GM23338 (cell line): ENCODE results near the gene FYN. TPM values are rescaled to one million over a fixed set of nuclear protein-coding genes. Genes with fewer than 3 reads are reported as not detected.
A peak's percentile ranks its signal among the peaks of the same experiment; 100 is the strongest.

Source experiments
- ATAC-seq: fragments of 200-7000 bp; cut with Tn5 transposase; 3 replicates; pipeline ENCODE4 v1.9.1; 2020
- DNase-seq: peaks from one replicate; pipeline ENCODE4 v3.0.0-alpha.2; 2015; ENCODE audit warnings: low spot score
- H2AFZ ChIP-seq: fragments of 200-600 bp; sonication (generic); 2 replicates; pipeline ENCODE4 v1.8.0; 2016; ENCODE audit warnings: antibody characterized with exemption, mild to moderate bottlenecking, moderate library complexity
- H3F3A ChIP-seq: fragments of 200-600 bp; sonication (generic); replicated peaks from 2 replicates; pipeline ENCODE4 v1.8.0; 2017; ENCODE audit warnings: antibody characterized with exemption, mixed run types, low read depth
- H3K27ac ChIP-seq: fragments of 200-600 bp; sonication (generic); 2 replicates; pipeline ENCODE4 v1.6.1; 2016; ENCODE audit warnings: low read depth
- H3K27me3 ChIP-seq: fragments of 200-600 bp; sonication (generic); 2 replicates; pipeline ENCODE4 v1.8.0; 2016; ENCODE audit warnings: mild to moderate bottlenecking, mixed run types, moderate library complexity; ENCODE audit not compliant: insufficient read depth
- H3K36me3 ChIP-seq: fragments of 200-600 bp; sonication (generic); 2 replicates; pipeline ENCODE4 v1.8.0; 2016; ENCODE audit warnings: mild to moderate bottlenecking; ENCODE audit not compliant: insufficient read depth
- H3K4me1 ChIP-seq: fragments of 200-600 bp; sonication (generic); 2 replicates; pipeline ENCODE4 v1.8.0; 2016; ENCODE audit warnings: mild to moderate bottlenecking, moderate library complexity; ENCODE audit not compliant: insufficient read depth
- H3K4me2 ChIP-seq: fragments of 200-600 bp; sonication (generic); 2 replicates; pipeline ENCODE4 v1.7.1; 2017; ENCODE audit warnings: mixed run types
- H3K4me3 ChIP-seq: fragments of 200-600 bp; sonication (generic); 2 replicates; pipeline ENCODE4 v1.6.1; 2016; ENCODE audit warnings: mixed run types
- H3K79me2 ChIP-seq: fragments of 200-600 bp; sonication (generic); replicated peaks from 2 replicates; pipeline ENCODE4 v1.8.0; 2017; ENCODE audit warnings: mild to moderate bottlenecking; ENCODE audit not compliant: insufficient read depth
- H3K9me2 ChIP-seq: fragments of 200-600 bp; sonication (generic); 2 replicates; pipeline ENCODE4 v1.8.0; 2017; ENCODE audit not compliant: insufficient read depth
- H4K20me1 ChIP-seq: fragments of 200-600 bp; sonication (generic); replicated peaks from 2 replicates; pipeline ENCODE4 v1.8.0; 2017; ENCODE audit warnings: mild to moderate bottlenecking; ENCODE audit not compliant: insufficient read depth
- H3K27ac Mint-ChIP-seq: 2 replicates; pipeline ENCODE4 v1.8.0; 2020; ENCODE audit warnings: inconsistent platforms, mild to moderate bottlenecking, moderate library complexity, mixed read lengths
- H3K27me3 Mint-ChIP-seq: 3 replicates; pipeline ENCODE4 v1.8.0; 2022; ENCODE audit warnings: low read depth, mild to moderate bottlenecking, moderate library complexity, mixed read lengths, inconsistent platforms; ENCODE audit not compliant: insufficient read depth, poor library complexity
- H3K36me3 Mint-ChIP-seq: 3 replicates; pipeline ENCODE4 v1.8.0; 2021; ENCODE audit warnings: low read depth, mild to moderate bottlenecking, inconsistent platforms, moderate library complexity, mixed read lengths
- H3K4me1 Mint-ChIP-seq: 3 replicates; pipeline ENCODE4 v1.8.0; 2020; ENCODE audit warnings: mild to moderate bottlenecking, inconsistent platforms, mixed read lengths
- H3K4me3 Mint-ChIP-seq: 3 replicates; pipeline ENCODE4 v1.8.0; 2021; ENCODE audit warnings: moderate library complexity, mild to moderate bottlenecking, inconsistent platforms, mixed read lengths
- H3K9me3 Mint-ChIP-seq: 3 replicates; pipeline ENCODE4 v1.8.0; 2020; ENCODE audit warnings: moderate library complexity, mild to moderate bottlenecking, inconsistent platforms, mixed read lengths
- CREB1 ChIP-seq: fragments of 250-450 bp; sonication (Bioruptor Pico); IDR thresholded peaks from 2 replicates; pipeline ENCODE4 v1.5.0; 2020; ENCODE audit warnings: low read depth, mild to moderate bottlenecking, moderate library complexity
- EZH2 ChIP-seq: fragments of 200-600 bp; sonication (generic); IDR thresholded peaks from one replicate; pipeline ENCODE4 v1.8.0; 2017; ENCODE audit warnings: antibody characterized with exemption, mild to moderate bottlenecking, low read depth; ENCODE audit not compliant: unreplicated experiment
- EZH2phosphoT487 ChIP-seq: fragments of 200-600 bp; sonication (generic); IDR thresholded peaks from one replicate; pipeline ENCODE4 v1.8.1; 2018; ENCODE audit warnings: antibody characterized with exemption; ENCODE audit not compliant: unreplicated experiment
- NANOG ChIP-seq: IDR thresholded peaks from 2 replicates; pipeline ENCODE4 v1.6.1; 2016; ENCODE audit warnings: antibody characterized with exemption, borderline replicate concordance
- POLR2AphosphoS5 ChIP-seq: IDR thresholded peaks from 2 replicates; pipeline ENCODE4 v1.6.1; 2016; ENCODE audit warnings: antibody characterized with exemption, low read depth
- ZNF114 ChIP-seq: fragments of 250-450 bp; sonication (Bioruptor Pico); IDR thresholded peaks from 2 replicates; pipeline ENCODE4 v1.5.0; 2020; ENCODE audit warnings: mild to moderate bottlenecking, moderate library complexity
- polyA plus RNA-seq: library from polyadenylated mRNA; unstranded; fragments of >200 nt; fragmentation: Nextera tagmentation; extraction: Ambion mirVana; gene quantifications from 2 replicates; pipeline ENCODE4 v1.2.1, GENCODE V29; 2016
- total RNA-seq: library from RNA; depleted of rRNA; stranded (reverse); fragments of >200 nt; shearing (Covaris generic); gene quantifications from 2 replicates; pipeline ENCODE4 v1.2.3, GENCODE V29; 2014
- TF ChIP-seq, protein P1 (sequence below): fragments of 250-450 bp; sonication (Bioruptor Pico); IDR thresholded peaks from 2 replicates; pipeline ENCODE4 v1.5.0; 2020; ENCODE audit warnings: mild to moderate bottlenecking, moderate library complexity
- TF ChIP-seq, protein P2 (sequence below): IDR thresholded peaks from 2 replicates; pipeline ENCODE4 v1.6.1; 2016; ENCODE audit warnings: antibody characterized with exemption
- TF ChIP-seq, protein P3 (sequence below): IDR thresholded peaks from one replicate; pipeline ENCODE4 v1.6.1; 2018; ENCODE audit warnings: antibody characterized with exemption; ENCODE audit not compliant: unreplicated experiment
- TF ChIP-seq, protein P4 (sequence below), 2 experiments: fragments of 200-600 bp in 1 of 2; sonication (generic) in 1 of 2; conservative IDR thresholded peaks; 2 replicates each; pipeline versions ENCODE4 v1.5.1 to v1.6.1; 2016 to 2017; ENCODE audit warnings: antibody characterized with exemption in 2 of 2, low read depth in 2 of 2, mild to moderate bottlenecking in 2 of 2, moderate library complexity in 1 of 2

Gene FYN
- total and polyA plus RNA-seq, 2 experiments from 2014 or later: 46.8 to 143 TPM

DNA sequence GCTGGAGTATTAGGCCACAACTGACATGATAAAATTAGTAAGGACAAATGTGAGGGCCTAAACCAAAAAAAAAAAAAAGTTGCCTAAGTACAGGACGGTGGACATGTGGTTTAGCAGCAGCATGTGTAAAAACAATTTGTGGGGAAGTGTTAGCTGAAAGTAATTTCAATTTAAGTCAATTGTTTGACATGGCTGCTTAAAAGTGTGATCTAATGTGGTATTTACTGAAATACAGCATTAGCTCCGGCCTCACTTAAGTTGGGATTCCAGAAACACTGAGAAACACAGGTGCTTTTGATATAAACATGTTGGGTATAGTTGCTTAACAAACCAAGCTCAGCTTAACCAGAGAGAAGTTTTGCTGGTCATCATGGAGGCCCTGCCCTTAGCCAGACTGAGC, 119.7 kb downstream of the FYN start:
- H3K27me3 Mint-ChIP-seq: peaks cover 7% of the 10 kb centered on the region
- no peak overlapping the region for H3K4me3 Mint-ChIP-seq
- H3K27ac ChIP-seq: no peak overlapping the region
- no peaks in the 10 kb centered on the region for H3K9me3 Mint-ChIP-seq
- H3K36me3 ChIP-seq: no peaks in the 10 kb centered on the region
- H3K4me3 ChIP-seq: no peak overlapping the region
- H2AFZ ChIP-seq: no peak overlapping the region
- H3K4me1 ChIP-seq: peaks cover 16% of the 10 kb centered on the region
- no peak overlapping the region for H3K4me2 ChIP-seq
- H3F3A ChIP-seq: no peaks in the 10 kb centered on the region
- H3K27ac Mint-ChIP-seq: no peak overlapping the region
- H3K36me3 Mint-ChIP-seq: peaks cover 3% of the 10 kb centered on the region; the same call in 1 of the 3 replicates
- ATAC-seq (no peak), DNase-seq (no peak)
- peaks cover 25% of the 10 kb centered on the region for H3K79me2 ChIP-seq
- H3K4me1 Mint-ChIP-seq: peaks cover 59% of the 10 kb centered on the region
- H4K20me1 ChIP-seq: no peaks in the 10 kb centered on the region
- TF ChIP-seq, protein P1, sequence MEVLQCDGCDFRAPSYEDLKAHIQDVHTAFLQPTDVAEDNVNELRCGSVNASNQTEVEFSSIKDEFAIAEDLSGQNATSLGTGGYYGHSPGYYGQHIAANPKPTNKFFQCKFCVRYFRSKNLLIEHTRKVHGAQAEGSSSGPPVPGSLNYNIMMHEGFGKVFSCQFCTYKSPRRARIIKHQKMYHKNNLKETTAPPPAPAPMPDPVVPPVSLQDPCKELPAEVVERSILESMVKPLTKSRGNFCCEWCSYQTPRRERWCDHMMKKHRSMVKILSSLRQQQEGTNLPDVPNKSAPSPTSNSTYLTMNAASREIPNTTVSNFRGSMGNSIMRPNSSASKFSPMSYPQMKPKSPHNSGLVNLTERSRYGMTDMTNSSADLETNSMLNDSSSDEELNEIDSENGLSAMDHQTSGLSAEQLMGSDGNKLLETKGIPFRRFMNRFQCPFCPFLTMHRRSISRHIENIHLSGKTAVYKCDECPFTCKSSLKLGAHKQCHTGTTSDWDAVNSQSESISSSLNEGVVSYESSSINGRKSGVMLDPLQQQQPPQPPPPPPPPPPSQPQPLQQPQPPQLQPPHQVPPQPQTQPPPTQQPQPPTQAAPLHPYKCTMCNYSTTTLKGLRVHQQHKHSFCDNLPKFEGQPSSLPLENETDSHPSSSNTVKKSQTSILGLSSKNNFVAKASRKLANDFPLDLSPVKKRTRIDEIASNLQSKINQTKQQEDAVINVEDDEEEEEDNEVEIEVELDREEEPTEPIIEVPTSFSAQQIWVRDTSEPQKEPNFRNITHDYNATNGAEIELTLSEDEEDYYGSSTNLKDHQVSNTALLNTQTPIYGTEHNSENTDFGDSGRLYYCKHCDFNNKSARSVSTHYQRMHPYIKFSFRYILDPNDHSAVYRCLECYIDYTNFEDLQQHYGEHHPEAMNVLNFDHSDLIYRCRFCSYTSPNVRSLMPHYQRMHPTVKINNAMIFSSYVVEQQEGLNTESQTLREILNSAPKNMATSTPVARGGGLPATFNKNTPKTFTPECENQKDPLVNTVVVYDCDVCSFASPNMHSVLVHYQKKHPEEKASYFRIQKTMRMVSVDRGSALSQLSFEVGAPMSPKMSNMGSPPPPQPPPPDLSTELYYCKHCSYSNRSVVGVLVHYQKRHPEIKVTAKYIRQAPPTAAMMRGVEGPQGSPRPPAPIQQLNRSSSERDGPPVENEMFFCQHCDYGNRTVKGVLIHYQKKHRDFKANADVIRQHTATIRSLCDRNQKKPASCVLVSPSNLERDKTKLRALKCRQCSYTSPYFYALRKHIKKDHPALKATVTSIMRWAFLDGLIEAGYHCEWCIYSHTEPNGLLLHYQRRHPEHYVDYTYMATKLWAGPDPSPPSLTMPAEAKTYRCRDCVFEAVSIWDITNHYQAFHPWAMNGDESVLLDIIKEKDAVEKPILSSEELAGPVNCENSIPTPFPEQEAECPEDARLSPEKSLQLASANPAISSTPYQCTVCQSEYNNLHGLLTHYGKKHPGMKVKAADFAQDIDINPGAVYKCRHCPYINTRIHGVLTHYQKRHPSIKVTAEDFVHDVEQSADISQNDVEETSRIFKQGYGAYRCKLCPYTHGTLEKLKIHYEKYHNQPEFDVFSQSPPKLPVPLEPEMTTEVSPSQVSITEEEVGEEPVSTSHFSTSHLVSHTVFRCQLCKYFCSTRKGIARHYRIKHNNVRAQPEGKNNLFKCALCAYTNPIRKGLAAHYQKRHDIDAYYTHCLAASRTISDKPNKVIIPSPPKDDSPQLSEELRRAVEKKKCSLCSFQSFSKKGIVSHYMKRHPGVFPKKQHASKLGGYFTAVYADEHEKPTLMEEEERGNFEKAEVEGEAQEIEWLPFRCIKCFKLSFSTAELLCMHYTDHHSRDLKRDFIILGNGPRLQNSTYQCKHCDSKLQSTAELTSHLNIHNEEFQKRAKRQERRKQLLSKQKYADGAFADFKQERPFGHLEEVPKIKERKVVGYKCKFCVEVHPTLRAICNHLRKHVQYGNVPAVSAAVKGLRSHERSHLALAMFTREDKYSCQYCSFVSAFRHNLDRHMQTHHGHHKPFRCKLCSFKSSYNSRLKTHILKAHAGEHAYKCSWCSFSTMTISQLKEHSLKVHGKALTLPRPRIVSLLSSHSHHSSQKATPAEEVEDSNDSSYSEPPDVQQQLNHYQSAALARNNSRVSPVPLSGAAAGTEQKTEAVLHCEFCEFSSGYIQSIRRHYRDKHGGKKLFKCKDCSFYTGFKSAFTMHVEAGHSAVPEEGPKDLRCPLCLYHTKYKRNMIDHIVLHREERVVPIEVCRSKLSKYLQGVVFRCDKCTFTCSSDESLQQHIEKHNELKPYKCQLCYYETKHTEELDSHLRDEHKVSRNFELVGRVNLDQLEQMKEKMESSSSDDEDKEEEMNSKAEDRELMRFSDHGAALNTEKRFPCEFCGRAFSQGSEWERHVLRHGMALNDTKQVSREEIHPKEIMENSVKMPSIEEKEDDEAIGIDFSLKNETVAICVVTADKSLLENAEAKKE (CRISPR knock-in tag): no peak
- TF ChIP-seq EZH2: no peak
- no peaks in the 10 kb centered on the region for H3K27me3 ChIP-seq
- no peaks in the 10 kb centered on the region for H3K9me2 ChIP-seq

DNA sequence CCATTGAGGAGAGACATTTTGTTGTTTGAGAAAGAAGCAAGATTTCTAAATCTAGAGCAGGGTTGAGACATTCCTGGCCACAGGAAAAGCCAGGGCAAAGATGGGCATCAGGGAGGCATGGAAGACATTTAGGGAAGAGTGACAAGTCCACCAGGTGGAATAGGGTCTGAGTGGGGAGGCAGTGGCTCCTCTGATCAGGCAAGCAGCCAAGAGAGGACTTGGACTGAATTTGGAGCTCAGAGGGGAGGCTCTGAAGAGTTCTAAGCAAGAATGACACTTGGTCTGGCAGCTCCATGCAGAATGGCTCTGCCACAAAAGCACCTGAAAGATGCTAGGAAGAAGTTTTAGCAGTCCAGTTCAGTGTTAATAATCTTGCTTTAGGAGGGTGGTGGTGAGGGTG, 120.8 kb downstream of the FYN start:
- no peak overlapping the region for H3K27ac ChIP-seq
- no peaks in the 10 kb centered on the region for H3K9me2 ChIP-seq
- no peak for ATAC-seq
- H3K4me2 ChIP-seq: no peak overlapping the region
- H3K27me3 ChIP-seq: no peaks in the 10 kb centered on the region
- H3F3A ChIP-seq: no peaks in the 10 kb centered on the region
- H4K20me1 ChIP-seq: no peaks in the 10 kb centered on the region
- H3K9me3 Mint-ChIP-seq: no peaks in the 10 kb centered on the region
- peaks cover 25% of the 10 kb centered on the region for H3K79me2 ChIP-seq
- H3K4me1 Mint-ChIP-seq: peaks cover 63% of the 10 kb centered on the region
- no peak overlapping the region for H3K4me3 ChIP-seq
- no peak for DNase-seq
- H3K4me1 ChIP-seq: peaks cover 27% of the 10 kb centered on the region
- H3K36me3 ChIP-seq: no peaks in the 10 kb centered on the region
- peaks cover 6% of the 10 kb centered on the region for H3K27me3 Mint-ChIP-seq
- H3K4me3 Mint-ChIP-seq: no peak overlapping the region
- peaks cover 3% of the 10 kb centered on the region; the same call in 1 of the 3 replicates for H3K36me3 Mint-ChIP-seq
- H2AFZ ChIP-seq: no peak overlapping the region
- H3K27ac Mint-ChIP-seq: peak overlapping the region; percentile 46
- TF ChIP-seq NANOG: no peak
- TF ChIP-seq EZH2phosphoT487: no peak
- no peak for TF ChIP-seq ZNF114
- TF ChIP-seq, protein P2, sequence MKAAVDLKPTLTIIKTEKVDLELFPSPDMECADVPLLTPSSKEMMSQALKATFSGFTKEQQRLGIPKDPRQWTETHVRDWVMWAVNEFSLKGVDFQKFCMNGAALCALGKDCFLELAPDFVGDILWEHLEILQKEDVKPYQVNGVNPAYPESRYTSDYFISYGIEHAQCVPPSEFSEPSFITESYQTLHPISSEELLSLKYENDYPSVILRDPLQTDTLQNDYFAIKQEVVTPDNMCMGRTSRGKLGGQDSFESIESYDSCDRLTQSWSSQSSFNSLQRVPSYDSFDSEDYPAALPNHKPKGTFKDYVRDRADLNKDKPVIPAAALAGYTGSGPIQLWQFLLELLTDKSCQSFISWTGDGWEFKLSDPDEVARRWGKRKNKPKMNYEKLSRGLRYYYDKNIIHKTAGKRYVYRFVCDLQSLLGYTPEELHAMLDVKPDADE: no peak
- TF ChIP-seq CREB1 (CRISPR knock-in tag): no peak
- TF ChIP-seq EZH2: no peak
- TF ChIP-seq, protein P3, sequence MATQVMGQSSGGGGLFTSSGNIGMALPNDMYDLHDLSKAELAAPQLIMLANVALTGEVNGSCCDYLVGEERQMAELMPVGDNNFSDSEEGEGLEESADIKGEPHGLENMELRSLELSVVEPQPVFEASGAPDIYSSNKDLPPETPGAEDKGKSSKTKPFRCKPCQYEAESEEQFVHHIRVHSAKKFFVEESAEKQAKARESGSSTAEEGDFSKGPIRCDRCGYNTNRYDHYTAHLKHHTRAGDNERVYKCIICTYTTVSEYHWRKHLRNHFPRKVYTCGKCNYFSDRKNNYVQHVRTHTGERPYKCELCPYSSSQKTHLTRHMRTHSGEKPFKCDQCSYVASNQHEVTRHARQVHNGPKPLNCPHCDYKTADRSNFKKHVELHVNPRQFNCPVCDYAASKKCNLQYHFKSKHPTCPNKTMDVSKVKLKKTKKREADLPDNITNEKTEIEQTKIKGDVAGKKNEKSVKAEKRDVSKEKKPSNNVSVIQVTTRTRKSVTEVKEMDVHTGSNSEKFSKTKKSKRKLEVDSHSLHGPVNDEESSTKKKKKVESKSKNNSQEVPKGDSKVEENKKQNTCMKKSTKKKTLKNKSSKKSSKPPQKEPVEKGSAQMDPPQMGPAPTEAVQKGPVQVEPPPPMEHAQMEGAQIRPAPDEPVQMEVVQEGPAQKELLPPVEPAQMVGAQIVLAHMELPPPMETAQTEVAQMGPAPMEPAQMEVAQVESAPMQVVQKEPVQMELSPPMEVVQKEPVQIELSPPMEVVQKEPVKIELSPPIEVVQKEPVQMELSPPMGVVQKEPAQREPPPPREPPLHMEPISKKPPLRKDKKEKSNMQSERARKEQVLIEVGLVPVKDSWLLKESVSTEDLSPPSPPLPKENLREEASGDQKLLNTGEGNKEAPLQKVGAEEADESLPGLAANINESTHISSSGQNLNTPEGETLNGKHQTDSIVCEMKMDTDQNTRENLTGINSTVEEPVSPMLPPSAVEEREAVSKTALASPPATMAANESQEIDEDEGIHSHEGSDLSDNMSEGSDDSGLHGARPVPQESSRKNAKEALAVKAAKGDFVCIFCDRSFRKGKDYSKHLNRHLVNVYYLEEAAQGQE: no peak
- TF ChIP-seq POLR2AphosphoS5: no peak
- TF ChIP-seq, protein P4, sequence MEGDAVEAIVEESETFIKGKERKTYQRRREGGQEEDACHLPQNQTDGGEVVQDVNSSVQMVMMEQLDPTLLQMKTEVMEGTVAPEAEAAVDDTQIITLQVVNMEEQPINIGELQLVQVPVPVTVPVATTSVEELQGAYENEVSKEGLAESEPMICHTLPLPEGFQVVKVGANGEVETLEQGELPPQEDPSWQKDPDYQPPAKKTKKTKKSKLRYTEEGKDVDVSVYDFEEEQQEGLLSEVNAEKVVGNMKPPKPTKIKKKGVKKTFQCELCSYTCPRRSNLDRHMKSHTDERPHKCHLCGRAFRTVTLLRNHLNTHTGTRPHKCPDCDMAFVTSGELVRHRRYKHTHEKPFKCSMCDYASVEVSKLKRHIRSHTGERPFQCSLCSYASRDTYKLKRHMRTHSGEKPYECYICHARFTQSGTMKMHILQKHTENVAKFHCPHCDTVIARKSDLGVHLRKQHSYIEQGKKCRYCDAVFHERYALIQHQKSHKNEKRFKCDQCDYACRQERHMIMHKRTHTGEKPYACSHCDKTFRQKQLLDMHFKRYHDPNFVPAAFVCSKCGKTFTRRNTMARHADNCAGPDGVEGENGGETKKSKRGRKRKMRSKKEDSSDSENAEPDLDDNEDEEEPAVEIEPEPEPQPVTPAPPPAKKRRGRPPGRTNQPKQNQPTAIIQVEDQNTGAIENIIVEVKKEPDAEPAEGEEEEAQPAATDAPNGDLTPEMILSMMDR (conservative IDR thresholded peaks at IDR 0.05; ENCODE audit: low read depth in 2 of 2): no peak
